ENCODE data around the gene ZNF579.

DNA sequence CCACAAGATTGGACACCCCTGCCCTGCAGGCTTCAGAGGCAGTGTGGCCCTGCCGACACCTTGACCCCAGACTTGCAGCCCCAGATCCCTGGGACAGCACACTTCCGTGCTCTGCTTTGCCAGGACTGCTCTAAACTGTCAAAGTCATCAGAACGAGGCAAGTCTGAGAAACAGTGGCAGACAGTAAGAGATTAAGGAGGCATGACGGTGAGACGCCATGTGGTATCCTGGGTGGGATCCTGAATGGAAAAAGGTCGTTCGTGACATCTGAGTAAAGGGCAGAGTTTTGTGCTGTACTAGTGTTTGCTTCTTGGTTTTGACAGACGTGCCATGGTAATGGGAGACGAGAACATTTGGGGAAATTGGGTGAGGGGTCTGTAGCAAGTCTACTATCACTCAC is 13.8 kb downstream of the ZNF579 start:
- TF ChIP-seq, protein P1, sequence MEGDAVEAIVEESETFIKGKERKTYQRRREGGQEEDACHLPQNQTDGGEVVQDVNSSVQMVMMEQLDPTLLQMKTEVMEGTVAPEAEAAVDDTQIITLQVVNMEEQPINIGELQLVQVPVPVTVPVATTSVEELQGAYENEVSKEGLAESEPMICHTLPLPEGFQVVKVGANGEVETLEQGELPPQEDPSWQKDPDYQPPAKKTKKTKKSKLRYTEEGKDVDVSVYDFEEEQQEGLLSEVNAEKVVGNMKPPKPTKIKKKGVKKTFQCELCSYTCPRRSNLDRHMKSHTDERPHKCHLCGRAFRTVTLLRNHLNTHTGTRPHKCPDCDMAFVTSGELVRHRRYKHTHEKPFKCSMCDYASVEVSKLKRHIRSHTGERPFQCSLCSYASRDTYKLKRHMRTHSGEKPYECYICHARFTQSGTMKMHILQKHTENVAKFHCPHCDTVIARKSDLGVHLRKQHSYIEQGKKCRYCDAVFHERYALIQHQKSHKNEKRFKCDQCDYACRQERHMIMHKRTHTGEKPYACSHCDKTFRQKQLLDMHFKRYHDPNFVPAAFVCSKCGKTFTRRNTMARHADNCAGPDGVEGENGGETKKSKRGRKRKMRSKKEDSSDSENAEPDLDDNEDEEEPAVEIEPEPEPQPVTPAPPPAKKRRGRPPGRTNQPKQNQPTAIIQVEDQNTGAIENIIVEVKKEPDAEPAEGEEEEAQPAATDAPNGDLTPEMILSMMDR (IDR thresholded peaks at IDR 0.05) = no peak
- no peak for TF ChIP-seq POLR2A (IDR thresholded peaks at IDR 0.05; ENCODE audit: low read depth)
